Ovary (tissue), 9 donors: Measurements from ENCODE around the gene PAK4. TPM values are rescaled to one million over a fixed set of nuclear protein-coding genes. Genes with fewer than 3 reads are reported as not detected.
"Not testable (repeated sequence)": the region's sequence is repeated elsewhere in the genome, so short reads cannot be mapped to it uniquely, and the experiment has no call there.

Experiments used
- DNase-seq, 5 donors: peaks; one replicate each; pipeline ENCODE4 v3.0.0-alpha.2; 2019 to 2020
- H3K27ac ChIP-seq, 2 donors: fragments of 200-600 bp; one replicate each; pipeline versions ENCODE4 v1.5.1 to v1.8.0; 2019 to 2022
- H3K27me3 ChIP-seq: fragments of 200-600 bp; one replicate; pipeline ENCODE4 v1.8.0; 2022
- H3K36me3 ChIP-seq: fragments of 200-600 bp; sonication (generic); one replicate; pipeline ENCODE4 v1.5.1; 2019
- H3K4me1 ChIP-seq: one replicate; pipeline ENCODE4 v1.8.1; 2013; ENCODE audit warnings: mild to moderate bottlenecking, moderate library complexity; ENCODE audit not compliant: insufficient read depth
- H3K4me3 ChIP-seq: fragments of 200-600 bp; sonication (generic); one replicate; pipeline ENCODE4 v1.5.1; 2017
- H3K9me3 ChIP-seq, 2 donors: fragments of 200-600 bp in 1 of 2; sonication (generic) in 1 of 2; one replicate each; pipeline versions ENCODE4 v1.5.1 to v1.8.1; 2013 to 2019; ENCODE audit warnings: mild to moderate bottlenecking in 1 of 2, moderate library complexity in 1 of 2
- CTCF ChIP-seq, 3 donors: fragments of 450-650 bp in 2 of 3; fragments of 200-600 bp in 1 of 3; IDR thresholded peaks; one replicate each; pipeline versions ENCODE4 v1.5.1 to v1.8.0; 2016 to 2022; ENCODE audit warnings: antibody characterized with exemption in 3 of 3, mild to moderate bottlenecking in 1 of 3
- EP300 ChIP-seq: sonication (generic); formaldehyde crosslinking; IDR thresholded peaks from one replicate; pipeline ENCODE4 v1.6.1; 2017; ENCODE audit warnings: antibody characterized with exemption
- POLR2A ChIP-seq: fragments of 450-650 bp; IDR thresholded peaks from one replicate; pipeline ENCODE4 v1.6.1; 2017; ENCODE audit warnings: antibody characterized with exemption, mild to moderate bottlenecking, moderate library complexity
- WGBS, 3 donors: extraction: QIAGEN DNeasy Blood & Tissue Kit in 1 of 3; methylation state at CpG; one replicate each; pipeline versions ENCODE4 v1.1.5 to v1.1.7; 2013 to 2017; 5-methylcytosine and 5-hydroxymethylcytosine counted together
- intact Hi-C, 4 donors: fragments of 100-400 bp; cut with DNase I; formaldehyde crosslinking; loops; one replicate each; pipeline versions ENCODE4 v1.11.0 to v1.15.1; 2022 to 2023
- polyA plus RNA-seq, 2 donors: library from polyadenylated mRNA; stranded (reverse); fragments of 200-250 nt in 1 of 2; fragments of 350-450 nt in 1 of 2; fragmentation: Illumina TruSeq in 1 of 2; extraction: RNeasy Lipid Tissue Mini Kit (QIAGEN cat#74804) in 1 of 2; gene quantifications; one replicate each; pipeline ENCODE4 v1.2.3, GENCODE V29; 2013 to 2014
- total RNA-seq, 7 donors: library from RNA; depleted of rRNA in 2 of 7; stranded (reverse); fragments of >200 nt in 2 of 7; fragmentation: NEBNext Ultra II Directional in 3 of 7; extraction: Animal tissue kit (Norgen Biotek cat#: 25700) in 3 of 7; gene quantifications; one replicate each; pipeline versions ENCODE4 v1.1.0 to v1.2.4, GENCODE V29; 2016 to 2023
- donor health status: DM: no; HTN: no; CAD: no; lungs with moderate emphysema.
- donor health status: DM: no; HTN: no; CAD: no.
- donor health status: Bipolar disorder and iron deficiency.
- donor health status: DM: yes; HTN: yes; CAD: no.
- donor health status: DM: no; HTN: no; CAD: no.
- donor health status: DM: yes; HTN: yes; CAD: no.

PAK4 gene
- total and polyA plus RNA-seq, 9 donors = 10.4 to 62.2 (median 35.4) TPM

- TF ChIP-seq EP300 = no peak
- no peak for TF ChIP-seq POLR2A
- TF ChIP-seq CTCF (IDR thresholded peaks at IDR 0.05) = no peak
- WGBS, 3 donors = 36 to 43% (median 42%) methylated on average over 7 of the region's 7 CpGs
- H3K27ac ChIP-seq = no peak overlapping the region
- no peak for DNase-seq
- H3K9me3 ChIP-seq = no peaks in the 10 kb centered on the region
- H3K4me3 ChIP-seq = no peak overlapping the region
- no peaks in the 10 kb centered on the region for H3K4me1 ChIP-seq
- H3K27me3 ChIP-seq = no peaks in the 10 kb centered on the region
- H3K36me3 ChIP-seq = no peaks in the 10 kb centered on the region
- intact Hi-C loops = no loop called here
Measured at GRCh38 chr19:39084732-39085080, 40.9 kb upstream of the PAK4 start.

- no peaks in the 10 kb centered on the region for H3K27me3 ChIP-seq
- TF ChIP-seq POLR2A = no peak
- no peak for TF ChIP-seq CTCF (IDR thresholded peaks at IDR 0.05)
- TF ChIP-seq EP300 = no peak
- WGBS, 3 donors = 67 to 76% (median 69%) methylated on average over 8 of the region's 8 CpGs
- intact Hi-C loops = no loop called here
- no peak overlapping the region for H3K27ac ChIP-seq
- H3K4me1 ChIP-seq = no peaks in the 10 kb centered on the region
- no peaks in the 10 kb centered on the region for H3K36me3 ChIP-seq
- no peak for DNase-seq
- no peak overlapping the region for H3K4me3 ChIP-seq
- H3K9me3 ChIP-seq = no peaks in the 10 kb centered on the region
Measured at GRCh38 chr19:39085392-39085791, 40.2 kb upstream of the PAK4 start.

- H3K27me3 ChIP-seq = no peaks in the 10 kb centered on the region
- whole genome bisulfite sequencing, 3 donors = 60 to 63% (median 61%) methylated on average over 4 of the region's 4 CpGs
- intact Hi-C loops = no loop called here
Measured at GRCh38 chr19:39086386-39086785, 39.2 kb upstream of the PAK4 start.

GRCh38 chr19:39087907-39088686 lies 37.5 kb upstream of the PAK4 start:
- no peak for DNase-seq
- TF ChIP-seq EP300 (no peak), CTCF (IDR thresholded peaks at IDR 0.05) (no peak), POLR2A (no peak)
- Histone ChIP-seq H3K9me3 (no peaks in the 10 kb centered on the region), H3K27ac (no peak overlapping the region), H3K4me3 (no peak overlapping the region), H3K36me3 (no peaks in the 10 kb centered on the region), H3K4me1 (no peaks in the 10 kb centered on the region), H3K27me3 (no peaks in the 10 kb centered on the region)
- WGBS, 3 donors = 56 to 69% (median 62%) methylated on average over 8 of the region's 8 CpGs
- intact Hi-C loops = no loop called here

More at GRCh38 chr19:39086386-39086785, 39.2 kb upstream of the PAK4 start:
- no peaks in the 10 kb centered on the region for H3K4me1 ChIP-seq
- no peak for TF ChIP-seq EP300
- no peak for TF ChIP-seq POLR2A
- TF ChIP-seq CTCF (IDR thresholded peaks at IDR 0.05) = no peak
- H3K4me3 ChIP-seq = no peak overlapping the region
- no peak overlapping the region for H3K27ac ChIP-seq
- no peak for DNase-seq
- H3K36me3 ChIP-seq = no peaks in the 10 kb centered on the region
- no peaks in the 10 kb centered on the region for H3K9me3 ChIP-seq

- H3K27me3 ChIP-seq, intact Hi-C loops: not testable (repeated sequence)
Measured at GRCh38 chr19:39090016-39090415, 35.6 kb upstream of the PAK4 start.

More at GRCh38 chr19:39090016-39090415, 35.6 kb upstream of the PAK4 start:
- not testable (repeated sequence) for H3K4me3 ChIP-seq, H3K9me3 ChIP-seq, H3K27ac ChIP-seq, DNase-seq, H3K36me3 ChIP-seq, H3K4me1 ChIP-seq
- 78 to 83% (median 79%) methylated on average over 8 of the region's 8 CpGs for WGBS, 3 donors
